HG03342 (cell line): ENCODE data around the gene CFAP54.

Experiments used
- ATAC-seq: cut with Tn5 transposase; IDR thresholded peaks from one replicate; pipeline ENCODE4 v1.9.1; 2021; ENCODE audit warnings: mild to moderate bottlenecking, moderate library complexity; ENCODE audit not compliant: unreplicated experiment

The CFAP54 gene

GRCh38 chr12:96729886-96730285 is 240.5 kb downstream of the CFAP54 start:
- ATAC-seq: no peak

GRCh38 chr12:96743606-96744005 is 254.2 kb downstream of the CFAP54 start:
- ATAC-seq: no peak

GRCh38 chr12:96749999-96750398 is 260.6 kb downstream of the CFAP54 start:
- no peak for ATAC-seq

GRCh38 chr12:96751626-96752025 is 262.2 kb downstream of the CFAP54 start:
- no peak for ATAC-seq

GRCh38 chr12:96752211-96752610 is 262.8 kb downstream of the CFAP54 start:
- ATAC-seq: no peak

GRCh38 chr12:96766232-96766631 is 276.9 kb downstream of the CFAP54 start:
- no peak for ATAC-seq

GRCh38 chr12:96769400-96769799 is 280.0 kb downstream of the CFAP54 start:
- no peak for ATAC-seq

- ATAC-seq: no peak
Observed at GRCh38 chr12:96770219-96771102, 281.1 kb downstream of the CFAP54 start.

- ATAC-seq: no peak
Observed at GRCh38 chr12:96773031-96773430, 283.7 kb downstream of the CFAP54 start.

GRCh38 chr12:96774496-96775256 is 285.3 kb downstream of the CFAP54 start:
- ATAC-seq: no peak

GRCh38 chr12:96776908-96777307 is 287.5 kb downstream of the CFAP54 start:
- ATAC-seq: no peak

GRCh38 chr12:96780330-96780729 is 291.0 kb downstream of the CFAP54 start:
- no peak for ATAC-seq

GRCh38 chr12:96786791-96787190 is 297.4 kb downstream of the CFAP54 start:
- ATAC-seq: no peak

- no peak for ATAC-seq
Observed at GRCh38 chr12:96803969-96804368, 314.6 kb downstream of the CFAP54 start.

GRCh38 chr12:96806272-96806671 is 316.9 kb downstream of the CFAP54 start:
- ATAC-seq: no peak

GRCh38 chr12:96807741-96808140 is 318.4 kb downstream of the CFAP54 start:
- ATAC-seq: no peak

GRCh38 chr12:96808587-96808986 is 319.2 kb downstream of the CFAP54 start:
- no peak for ATAC-seq

- ATAC-seq: no peak
Observed at GRCh38 chr12:96809522-96809921, 320.1 kb downstream of the CFAP54 start.

GRCh38 chr12:96810057-96810456 is 320.7 kb downstream of the CFAP54 start:
- ATAC-seq: no peak

GRCh38 chr12:96810477-96810876 is 321.1 kb downstream of the CFAP54 start:
- ATAC-seq: no peak

GRCh38 chr12:96811083-96811482 is 321.7 kb downstream of the CFAP54 start:
- ATAC-seq: no peak

- ATAC-seq: no peak
Observed at GRCh38 chr12:96812153-96812552, 322.8 kb downstream of the CFAP54 start.
